A673 (cell line): ENCODE measurements around the gene STARD13. TPM values are rescaled to one million over a fixed set of nuclear protein-coding genes. Genes with fewer than 3 reads are reported as not detected.

ENCODE experiments used
- BruUV-seq: library from RNA; stranded (reverse); fragments of 400-500 nt; replicated peaks from 2 replicates; lab custom pipeline; 2021; lab: Mats Ljungman, UMichigan
- CTCF ChIA-PET: fragments of 300-600 bp; sonication (Branson Sonifier 250); formaldehyde crosslinking; loops from one replicate; lab custom pipeline; 2022; ENCODE audit warnings: antibody characterized with exemption; lab: Charles Lee
- POLR2A ChIA-PET: fragments of 300-600 bp; sonication (Branson Sonifier 250); formaldehyde crosslinking; loops from one replicate; lab custom pipeline; 2022; ENCODE audit warnings: antibody characterized with exemption; ENCODE audit not compliant: low non-redundant PET; lab: Charles Lee
- DNase-seq: peaks from one replicate; pipeline ENCODE4 v3.0.0-alpha.2; 2015; ENCODE audit warnings: low spot score
- H3K27ac ChIP-seq: fragments of 200-600 bp; sonication (generic); 2 replicates; pipeline ENCODE4 v1.5.1; 2016; ENCODE audit warnings: mixed run types, low read depth, mild to moderate bottlenecking, mixed read lengths, antibody characterized with exemption, low read length; ENCODE audit not compliant: poor library complexity, severe bottlenecking
- H3K27me3 ChIP-seq: fragments of 200-600 bp; sonication (generic); replicated peaks from 2 replicates; pipeline ENCODE4 v1.6.1; 2017; ENCODE audit warnings: mixed run types, low read depth, mild to moderate bottlenecking, mixed read lengths, antibody characterized with exemption, low read length; ENCODE audit not compliant: insufficient read depth, poor library complexity
- H3K36me3 ChIP-seq: fragments of 200-600 bp; sonication (generic); 2 replicates; pipeline ENCODE4 v1.6.1; 2016; ENCODE audit warnings: mixed run types, mild to moderate bottlenecking, mixed read lengths, antibody characterized with exemption, low read length; ENCODE audit not compliant: insufficient read depth, poor library complexity, severe bottlenecking
- H3K4me1 ChIP-seq: fragments of 200-600 bp; sonication (generic); 2 replicates; pipeline ENCODE4 v1.6.1; 2017; ENCODE audit warnings: mixed run types, mild to moderate bottlenecking, mixed read lengths, antibody characterized with exemption, low read length; ENCODE audit not compliant: insufficient read depth, poor library complexity, severe bottlenecking
- H3K4me3 ChIP-seq: fragments of 200-600 bp; sonication (generic); 2 replicates; pipeline ENCODE4 v1.5.1; 2016; ENCODE audit warnings: low read depth, mixed run types, mild to moderate bottlenecking, mixed read lengths, low read length; ENCODE audit not compliant: poor library complexity, severe bottlenecking
- H3K9me3 ChIP-seq: fragments of 200-600 bp; sonication (generic); 2 replicates; pipeline ENCODE4 v1.6.1; 2016; ENCODE audit warnings: mixed run types, low read depth, mild to moderate bottlenecking, mixed read lengths, antibody characterized with exemption, low read length; ENCODE audit not compliant: poor library complexity, severe bottlenecking
- EZH2 ChIP-seq: fragments of 200-600 bp; sonication (generic); IDR thresholded peaks from 2 replicates; pipeline ENCODE4 v1.6.1; 2017; ENCODE audit warnings: borderline replicate concordance, low read depth, mild to moderate bottlenecking, mixed read lengths, antibody characterized with exemption, low read length; ENCODE audit not compliant: poor library complexity, severe bottlenecking
- intact Hi-C: fragments of 100-400 bp; cut with micrococcal nuclease; formaldehyde crosslinking; loops from one replicate; pipeline ENCODE4 v1.10.0; 2022; ENCODE audit not compliant: unreplicated experiment
- total RNA-seq: library from RNA; stranded (reverse); gene quantifications from 2 replicates; pipeline ENCODE4 v1.2.3, GENCODE V29; 2021
- TF ChIP-seq, protein P1 (sequence below): fragments of 300-800, 200-600 bp; sonication (generic); conservative IDR thresholded peaks from 2 replicates; pipeline ENCODE4 v1.5.1; 2017; ENCODE audit warnings: low read depth, mild to moderate bottlenecking, antibody characterized with exemption, low read length, moderate library complexity, mixed read lengths

Gene STARD13
- total RNA-seq, 1 experiment from 2014 or later: 45.7 TPM

DNA sequence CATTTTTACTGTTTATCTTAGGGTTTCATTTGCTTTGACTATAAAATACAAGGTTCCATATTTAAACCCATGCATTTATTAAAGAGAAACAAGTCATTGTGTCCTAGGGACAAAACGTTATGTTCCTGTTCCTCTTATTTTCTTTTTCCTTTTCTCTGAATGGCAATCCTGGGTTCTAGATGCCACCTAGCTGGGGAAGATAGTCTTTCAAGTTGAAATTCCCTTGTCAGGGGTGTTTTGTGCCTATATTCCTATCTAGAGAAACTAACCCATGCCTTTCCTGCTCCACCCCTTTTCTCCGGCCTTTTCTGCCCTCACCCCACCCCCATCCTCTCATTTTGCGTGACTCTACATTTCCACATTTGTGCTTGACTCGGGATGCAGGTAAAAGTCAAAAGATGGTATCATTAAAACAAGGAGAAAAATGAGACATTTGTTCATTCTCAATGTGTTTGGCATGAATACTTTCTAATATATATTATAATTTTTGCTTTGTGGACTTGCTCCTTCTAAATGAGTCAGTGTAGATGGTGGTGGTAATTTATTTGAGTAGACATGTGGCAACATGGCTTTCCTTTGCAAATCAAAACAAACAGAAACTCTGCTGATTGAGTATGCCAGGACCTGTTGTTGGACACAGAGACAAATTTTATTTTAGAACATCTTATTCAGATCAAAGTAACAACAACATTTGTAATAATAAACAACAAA, 26.8 kb upstream of the STARD13 start:
- intact Hi-C loops: no loop called here
- Histone ChIP-seq H3K9me3 (no peaks in the 10 kb centered on the region), H3K27me3 (no peaks in the 10 kb centered on the region), H3K4me3 (no peak overlapping the region), H3K27ac (peak overlapping the region; percentile 27), H3K36me3 (no peaks in the 10 kb centered on the region), H3K4me1 (peaks cover 16% of the 10 kb centered on the region)
- BruUV-seq: no TSS peak
- peak; percentile 47 for DNase-seq
- ChIA-PET CTCF (no interaction called here), POLR2A (no interaction called here)
- TF ChIP-seq, protein P1, sequence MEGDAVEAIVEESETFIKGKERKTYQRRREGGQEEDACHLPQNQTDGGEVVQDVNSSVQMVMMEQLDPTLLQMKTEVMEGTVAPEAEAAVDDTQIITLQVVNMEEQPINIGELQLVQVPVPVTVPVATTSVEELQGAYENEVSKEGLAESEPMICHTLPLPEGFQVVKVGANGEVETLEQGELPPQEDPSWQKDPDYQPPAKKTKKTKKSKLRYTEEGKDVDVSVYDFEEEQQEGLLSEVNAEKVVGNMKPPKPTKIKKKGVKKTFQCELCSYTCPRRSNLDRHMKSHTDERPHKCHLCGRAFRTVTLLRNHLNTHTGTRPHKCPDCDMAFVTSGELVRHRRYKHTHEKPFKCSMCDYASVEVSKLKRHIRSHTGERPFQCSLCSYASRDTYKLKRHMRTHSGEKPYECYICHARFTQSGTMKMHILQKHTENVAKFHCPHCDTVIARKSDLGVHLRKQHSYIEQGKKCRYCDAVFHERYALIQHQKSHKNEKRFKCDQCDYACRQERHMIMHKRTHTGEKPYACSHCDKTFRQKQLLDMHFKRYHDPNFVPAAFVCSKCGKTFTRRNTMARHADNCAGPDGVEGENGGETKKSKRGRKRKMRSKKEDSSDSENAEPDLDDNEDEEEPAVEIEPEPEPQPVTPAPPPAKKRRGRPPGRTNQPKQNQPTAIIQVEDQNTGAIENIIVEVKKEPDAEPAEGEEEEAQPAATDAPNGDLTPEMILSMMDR: peak; percentile 48
- TF ChIP-seq EZH2: no peak

DNA sequence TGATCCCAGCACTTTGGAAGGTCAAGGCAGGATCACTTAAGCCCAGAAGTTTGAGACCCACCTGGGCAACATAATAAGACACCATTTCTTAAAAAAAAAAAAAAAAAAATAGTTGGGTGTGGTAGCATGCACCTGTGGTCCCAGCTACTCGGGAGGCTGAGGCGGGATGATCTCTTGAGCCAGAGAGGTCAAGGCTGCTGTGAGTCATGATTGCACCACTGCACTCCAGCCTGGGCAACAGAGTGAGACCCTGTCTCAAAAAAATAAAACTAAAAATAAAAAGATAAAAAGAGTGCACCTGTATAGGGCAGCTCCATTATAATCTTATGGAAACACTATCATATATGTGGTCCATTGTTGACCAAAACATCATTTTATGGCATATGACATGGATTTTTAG, 25.5 kb upstream of the STARD13 start:
- no peaks in the 10 kb centered on the region for H3K27me3 ChIP-seq
- intact Hi-C loops: no loop called here
- peaks cover 16% of the 10 kb centered on the region for H3K4me1 ChIP-seq
- TF ChIP-seq, protein P1: no peak
- TF ChIP-seq EZH2: no peak
- ChIA-PET CTCF (interaction anchor here (0.5 kb wide), 1 partner anchor 348 kb away, joined by 4 read pairs; no protein-coding TSS in a partner anchor), POLR2A (no interaction called here)
- H3K36me3 ChIP-seq: no peaks in the 10 kb centered on the region
- H3K9me3 ChIP-seq: peaks cover 2% of the 10 kb centered on the region
- no peak overlapping the region for H3K4me3 ChIP-seq
- no peak overlapping the region for H3K27ac ChIP-seq
- DNase-seq: no peak
- no TSS peak for BruUV-seq

DNA sequence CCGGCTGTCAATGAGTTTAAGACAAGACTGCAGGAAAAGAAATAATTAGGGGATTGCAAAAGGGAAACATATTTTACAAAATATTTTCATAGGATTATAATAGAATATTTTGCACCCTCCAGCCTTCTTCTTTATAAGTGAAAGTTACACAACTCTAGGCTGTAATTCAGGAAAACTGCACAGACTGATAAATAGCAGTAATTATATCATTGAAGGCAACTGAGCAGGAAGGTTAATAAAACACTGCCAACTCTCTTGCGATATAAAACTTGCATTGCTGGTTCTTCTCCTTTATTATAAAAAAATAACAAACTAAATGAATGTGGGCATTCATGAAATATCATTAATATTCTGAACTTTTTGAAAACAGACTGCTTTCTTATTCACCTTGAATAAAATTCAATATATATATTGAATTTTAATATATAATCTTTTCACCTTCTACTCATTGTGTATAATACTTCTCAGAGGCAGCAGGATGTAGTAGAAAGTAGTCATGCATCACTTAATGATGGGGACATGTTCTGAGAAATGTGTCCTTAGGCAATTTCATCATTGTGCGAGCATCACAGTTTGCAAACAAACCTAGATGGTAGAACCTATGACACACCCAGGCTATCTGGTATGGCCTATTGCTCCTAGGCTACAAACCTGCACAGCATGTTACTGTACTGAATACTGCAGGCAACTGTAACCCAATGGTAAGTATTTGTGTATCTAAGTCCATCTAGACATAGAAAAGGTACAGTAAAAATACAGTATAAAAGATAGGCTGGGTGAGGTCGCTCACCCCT, 24.9 kb upstream of the STARD13 start:
- no TSS peak for BruUV-seq
- H3K9me3 ChIP-seq: peaks cover 7% of the 10 kb centered on the region
- CTCF ChIA-PET: interaction anchor here (0.5 kb wide), 1 partner anchor 347 kb away, joined by 4 read pairs; no protein-coding TSS in a partner anchor
- H3K4me3 ChIP-seq: no peak overlapping the region
- peaks cover 16% of the 10 kb centered on the region for H3K4me1 ChIP-seq
- POLR2A ChIA-PET: no interaction called here
- TF ChIP-seq, protein P1: no peak
- no peak for TF ChIP-seq EZH2
- intact Hi-C loops: no loop called here
- no peaks in the 10 kb centered on the region for H3K27me3 ChIP-seq
- no peak for DNase-seq
- no peaks in the 10 kb centered on the region for H3K36me3 ChIP-seq
- H3K27ac ChIP-seq: no peak overlapping the region
